MG63 (cell line): ENCODE data around the gene PPA2. TPM values are rescaled to one million over a fixed set of nuclear protein-coding genes. Genes with fewer than 3 reads are reported as not detected.
"Not testable (repeated sequence)": the region's sequence is repeated elsewhere in the genome, so short reads cannot be mapped to it uniquely, and the experiment has no call there.

Experiments
- DNase-seq: peaks from one replicate; pipeline ENCODE4 v3.0.0-alpha.2; 2020
- H3K27me3 ChIP-seq: fragments of 250-450 bp; sonication (Bioruptor Pico); 2 replicates; pipeline ENCODE4 v1.5.1; 2020; ENCODE audit warnings: mild to moderate bottlenecking, moderate library complexity
- H3K36me3 ChIP-seq: fragments of 250-450 bp; sonication (Bioruptor Pico); 2 replicates; pipeline ENCODE4 v1.5.1; 2020; ENCODE audit warnings: mild to moderate bottlenecking, moderate library complexity
- H3K4me3 ChIP-seq: fragments of 250-450 bp; sonication (Bioruptor Pico); 2 replicates; pipeline ENCODE4 v1.5.1; 2020; ENCODE audit warnings: mild to moderate bottlenecking, moderate library complexity
- H3K9me3 ChIP-seq: fragments of 250-450 bp; sonication (Bioruptor Pico); 2 replicates; pipeline ENCODE4 v1.5.1; 2020; ENCODE audit warnings: mild to moderate bottlenecking, moderate library complexity
- total RNA-seq: library from RNA; depleted of rRNA; stranded (reverse); fragments of >200 nt; shearing (Covaris generic); gene quantifications from 2 replicates; pipeline ENCODE4 v1.2.3, GENCODE V29; 2014; ENCODE audit warnings: low replicate concordance

PPA2 gene
- total RNA-seq, 1 experiment from 2014 or later, result 122 TPM

GRCh38 chr4:105430811-105431210, 43.1 kb downstream of the PPA2 start:
- peaks cover 10% of the 10 kb centered on the region for H3K36me3 ChIP-seq
- no peak for DNase-seq
- no peak overlapping the region for H3K4me3 ChIP-seq
- H3K27me3 ChIP-seq, result no peaks in the 10 kb centered on the region
- no peaks in the 10 kb centered on the region for H3K9me3 ChIP-seq

- DNase-seq, result no peak
- Histone ChIP-seq H3K4me3 (no peak overlapping the region), H3K9me3 (no peaks in the 10 kb centered on the region), H3K27me3 (no peaks in the 10 kb centered on the region), H3K36me3 (peaks cover 7% of the 10 kb centered on the region; the same call in 1 of the 2 replicates)
Measured at GRCh38 chr4:105426187-105426897, 47.5 kb downstream of the PPA2 start.

- no peak for DNase-seq
- H3K4me3 ChIP-seq, result no peak overlapping the region
- H3K36me3 ChIP-seq, result peaks cover 7% of the 10 kb centered on the region; the same call in 1 of the 2 replicates
- H3K27me3 ChIP-seq, result no peaks in the 10 kb centered on the region
- no peaks in the 10 kb centered on the region for H3K9me3 ChIP-seq
Measured at GRCh38 chr4:105422207-105422920, 51.5 kb downstream of the PPA2 start.

DNA sequence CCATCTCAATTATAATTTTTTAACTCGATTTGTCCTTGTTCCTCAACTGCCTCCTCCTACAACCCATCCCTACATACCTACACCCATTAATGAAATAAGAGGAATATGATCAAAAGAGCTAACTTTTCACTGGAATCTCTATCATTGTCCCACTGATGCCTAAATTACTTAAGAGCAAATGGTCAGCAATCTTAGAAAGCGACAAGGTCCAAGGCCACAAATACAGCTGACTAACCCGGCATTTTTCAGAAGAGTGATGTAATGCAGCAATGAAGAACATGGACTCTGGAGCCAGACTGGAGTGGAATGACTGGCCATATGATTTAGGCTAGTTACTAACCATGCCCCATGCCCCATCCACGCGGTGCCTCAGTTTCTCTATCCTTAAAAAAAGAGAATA, 56.2 kb downstream of the PPA2 start:
- no peak overlapping the region for H3K4me3 ChIP-seq
- no peaks in the 10 kb centered on the region for H3K27me3 ChIP-seq
- no peaks in the 10 kb centered on the region; the same call in 1 of the 2 replicates for H3K36me3 ChIP-seq
- no peaks in the 10 kb centered on the region for H3K9me3 ChIP-seq
- DNase-seq, result no peak

DNA sequence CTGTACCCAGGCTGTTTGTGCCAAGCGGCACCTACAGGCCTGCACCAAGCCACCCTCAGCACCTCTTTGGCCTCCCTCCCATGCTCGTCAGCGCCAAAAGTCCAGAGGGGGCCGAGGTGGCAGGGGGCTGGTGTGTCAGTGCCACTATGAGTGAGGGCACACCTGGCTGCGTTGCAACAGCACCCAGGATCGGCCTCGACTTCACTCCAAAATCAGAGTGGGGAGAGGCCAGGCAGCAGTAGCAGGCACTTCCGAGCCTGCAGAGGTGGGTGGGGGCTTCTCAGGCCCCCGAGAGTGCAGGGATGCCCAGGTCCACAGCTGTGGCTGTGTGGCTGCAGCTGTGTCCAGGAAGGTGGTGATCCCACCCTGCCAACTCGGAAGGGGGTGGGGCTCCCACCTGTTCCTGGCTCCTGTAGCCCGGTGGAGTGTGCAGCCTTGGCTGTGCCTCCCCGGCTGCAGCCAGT, 58.5 kb downstream of the PPA2 start:
- no peaks in the 10 kb centered on the region for H3K27me3 ChIP-seq
- H3K36me3 ChIP-seq, result no peaks in the 10 kb centered on the region
- H3K9me3 ChIP-seq, result no peaks in the 10 kb centered on the region
- no peak for DNase-seq
- H3K4me3 ChIP-seq, result no peak overlapping the region

- no peaks in the 10 kb centered on the region for H3K36me3 ChIP-seq
- H3K27me3 ChIP-seq, result no peaks in the 10 kb centered on the region
- H3K4me3 ChIP-seq, result no peak overlapping the region
- no peak for DNase-seq
- H3K9me3 ChIP-seq, result no peaks in the 10 kb centered on the region
Measured at GRCh38 chr4:105414316-105414715, 59.5 kb downstream of the PPA2 start.

- not testable (repeated sequence) for DNase-seq, H3K27me3 ChIP-seq, H3K36me3 ChIP-seq, H3K9me3 ChIP-seq, H3K4me3 ChIP-seq
Measured at GRCh38 chr4:105409135-105409534, 64.7 kb downstream of the PPA2 start.

DNA sequence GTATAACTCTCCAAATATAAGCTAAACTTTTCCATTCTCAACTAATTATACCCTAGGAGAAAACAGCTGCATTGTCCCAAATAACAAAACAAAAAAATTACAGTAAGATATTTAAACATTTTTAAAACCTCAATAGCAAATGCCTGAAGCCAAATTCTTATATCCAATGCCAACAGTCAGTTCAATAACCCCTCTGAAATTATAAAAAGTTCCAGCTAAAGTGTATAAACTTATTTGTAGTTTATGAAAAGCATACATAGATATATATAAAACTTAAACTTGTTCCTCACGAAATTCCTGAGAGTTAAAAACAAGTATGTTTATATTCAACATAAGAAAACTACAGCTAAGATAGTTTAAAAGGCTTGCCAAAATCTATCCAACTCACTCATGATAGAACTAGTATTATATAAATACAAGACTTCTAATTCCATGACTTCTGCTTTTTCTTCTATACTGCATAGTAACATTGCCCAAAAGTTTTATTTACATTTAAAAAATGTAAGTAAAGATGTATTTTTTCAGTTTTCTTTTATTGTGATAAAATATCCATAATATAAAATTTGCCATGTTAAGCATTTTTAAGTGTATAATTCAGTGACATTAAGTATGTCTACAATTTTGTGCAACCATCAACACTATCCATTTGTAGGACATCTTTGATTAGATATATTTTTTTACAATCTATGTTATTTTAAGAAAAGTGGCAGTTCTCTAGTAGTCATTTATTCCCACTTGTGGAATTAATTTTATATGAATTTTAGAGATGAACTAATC, 72.8 kb downstream of the PPA2 start:
- no peaks in the 10 kb centered on the region for H3K9me3 ChIP-seq
- DNase-seq, result no peak

DNA sequence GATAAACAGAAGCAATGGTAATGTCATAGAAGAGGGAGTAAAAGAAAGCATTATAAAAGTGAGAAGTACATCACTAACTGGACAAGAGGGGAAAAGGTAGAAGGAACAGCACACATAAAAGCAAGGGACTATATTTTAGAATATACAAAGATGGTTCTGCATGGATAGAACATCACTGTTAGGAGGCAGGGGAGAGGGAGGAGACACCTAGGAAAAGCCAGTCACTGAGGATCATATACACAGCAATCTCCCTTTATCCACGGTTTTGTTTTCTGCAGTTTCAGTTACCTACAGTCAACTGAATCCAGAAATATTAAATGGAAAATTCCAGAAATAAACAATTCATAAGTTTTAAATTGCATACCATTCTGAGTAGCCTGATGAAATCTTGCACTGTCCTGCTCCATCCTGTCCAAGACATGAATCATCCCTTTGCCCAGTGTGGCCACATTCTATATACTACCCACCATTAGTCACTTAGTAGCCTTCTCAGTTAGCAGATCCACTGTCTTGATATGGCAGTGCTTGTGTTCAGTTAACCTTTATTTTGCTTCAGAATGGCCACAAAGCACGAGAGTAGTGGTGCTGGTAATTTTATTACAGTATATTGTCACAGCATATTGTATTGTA, 74.2 kb downstream of the PPA2 start:
- Histone ChIP-seq H3K4me3 (no peak overlapping the region), H3K36me3 (peaks cover 3% of the 10 kb centered on the region; the same call in 1 of the 2 replicates)
- DNase-seq, result peak; percentile 63

More for the DNA sequence above, 72.8 kb downstream of the PPA2 start:
- H3K4me3 ChIP-seq, result no peak overlapping the region
- peaks cover 4% of the 10 kb centered on the region; the same call in 1 of the 2 replicates for H3K36me3 ChIP-seq
- no peaks in the 10 kb centered on the region for H3K27me3 ChIP-seq

GRCh38 chr4:105392858-105393257, 81.0 kb downstream of the PPA2 start:
- Histone ChIP-seq H3K27me3 (no peaks in the 10 kb centered on the region), H3K4me3 (no peak overlapping the region), H3K36me3 (no peaks in the 10 kb centered on the region), H3K9me3 (no peaks in the 10 kb centered on the region)
- no peak for DNase-seq

More for the DNA sequence above, 74.2 kb downstream of the PPA2 start:
- H3K27me3 ChIP-seq, result no peaks in the 10 kb centered on the region
- no peaks in the 10 kb centered on the region for H3K9me3 ChIP-seq

GRCh38 chr4:105389167-105389566, 84.7 kb downstream of the PPA2 start:
- no peak for DNase-seq
- Histone ChIP-seq H3K36me3 (no peaks in the 10 kb centered on the region), H3K4me3 (no peak overlapping the region), H3K27me3 (no peaks in the 10 kb centered on the region), H3K9me3 (no peaks in the 10 kb centered on the region)

GRCh38 chr4:105387466-105387865, 86.4 kb downstream of the PPA2 start:
- H3K9me3 ChIP-seq, result no peaks in the 10 kb centered on the region
- H3K27me3 ChIP-seq, result no peaks in the 10 kb centered on the region
- no peak for DNase-seq
- H3K4me3 ChIP-seq, result no peak overlapping the region
- no peaks in the 10 kb centered on the region for H3K36me3 ChIP-seq

- Histone ChIP-seq H3K4me3 (no peak overlapping the region), H3K9me3 (no peaks in the 10 kb centered on the region), H3K27me3 (no peaks in the 10 kb centered on the region), H3K36me3 (no peaks in the 10 kb centered on the region)
- no peak for DNase-seq
Measured at GRCh38 chr4:105386012-105386411, 87.8 kb downstream of the PPA2 start.

DNA sequence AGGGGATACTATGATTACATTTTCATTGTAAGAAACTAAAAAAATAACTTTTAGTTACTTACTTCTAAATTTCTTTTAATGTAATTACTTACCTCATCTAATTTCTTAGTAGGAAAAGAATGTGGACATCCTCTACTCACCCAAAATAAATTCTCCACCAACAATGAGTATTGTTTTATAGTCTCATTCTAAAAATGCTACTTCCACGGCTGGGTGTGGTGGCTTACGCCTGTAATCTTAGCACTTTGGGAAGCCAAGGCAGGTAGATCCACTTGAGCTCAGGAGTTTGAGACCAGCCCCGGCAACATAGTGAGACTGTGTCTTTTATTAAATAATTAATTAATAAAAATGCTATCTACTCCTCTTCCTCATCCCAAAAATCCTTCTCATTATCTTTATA, 99.8 kb downstream of the PPA2 start:
- H3K27me3 ChIP-seq, result no peaks in the 10 kb centered on the region
- no peak overlapping the region for H3K4me3 ChIP-seq
- H3K36me3 ChIP-seq, result no peaks in the 10 kb centered on the region; the same call in 1 of the 2 replicates
- no peaks in the 10 kb centered on the region for H3K9me3 ChIP-seq
- no peak for DNase-seq

- Histone ChIP-seq H3K4me3 (no peak overlapping the region), H3K27me3 (no peaks in the 10 kb centered on the region), H3K36me3 (no peaks in the 10 kb centered on the region; the same call in 1 of the 2 replicates), H3K9me3 (no peaks in the 10 kb centered on the region)
- DNase-seq, result no peak
Measured at GRCh38 chr4:105373324-105373723, 100.5 kb downstream of the PPA2 start.

DNA sequence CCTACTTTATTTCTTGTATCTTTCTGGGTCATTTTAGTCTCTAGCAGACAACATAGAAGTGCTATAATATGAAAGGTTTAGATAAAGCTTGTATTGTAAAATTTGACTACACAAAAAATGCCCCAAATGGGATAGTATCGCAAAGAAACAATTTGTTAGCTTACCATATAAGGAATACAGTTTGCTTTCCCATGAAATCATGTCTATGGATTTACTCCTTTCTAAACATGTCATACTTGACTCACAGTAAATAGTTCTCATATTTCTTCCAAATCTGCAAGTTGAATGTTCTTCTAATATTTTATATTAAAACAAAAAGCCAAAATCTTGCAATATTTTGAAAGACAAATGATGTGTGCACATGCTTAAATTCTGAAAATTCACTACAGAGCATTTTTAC, 103.9 kb downstream of the PPA2 start:
- no peaks in the 10 kb centered on the region for H3K9me3 ChIP-seq
- no peaks in the 10 kb centered on the region; the same call in 1 of the 2 replicates for H3K36me3 ChIP-seq
- H3K4me3 ChIP-seq, result no peak overlapping the region
- no peak for DNase-seq
- no peaks in the 10 kb centered on the region for H3K27me3 ChIP-seq

DNA sequence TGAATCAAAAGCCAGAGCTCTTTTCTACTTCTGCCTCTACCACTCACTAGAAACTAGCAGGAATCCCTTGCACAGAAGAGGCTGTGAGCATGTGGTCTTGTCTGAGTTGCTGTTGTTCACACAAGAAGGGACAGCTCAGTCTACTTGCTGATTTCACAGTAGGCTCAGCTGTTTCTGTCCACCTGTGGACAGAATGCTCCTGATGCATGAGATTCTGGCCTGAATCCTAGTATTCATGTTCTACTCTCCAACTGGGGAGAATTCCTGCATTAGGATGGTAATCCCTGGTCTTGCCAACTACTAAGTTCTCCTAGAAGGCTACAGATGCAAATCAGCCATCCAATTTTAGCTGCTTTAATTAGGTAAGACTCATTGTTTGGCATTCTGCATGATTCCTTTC, 112.8 kb downstream of the PPA2 start:
- no peak overlapping the region for H3K4me3 ChIP-seq
- no peaks in the 10 kb centered on the region for H3K9me3 ChIP-seq
- no peaks in the 10 kb centered on the region for H3K27me3 ChIP-seq
- H3K36me3 ChIP-seq, result no peaks in the 10 kb centered on the region
- no peak for DNase-seq
